ENCODE results near the gene BHLHA15.

Gene BHLHA15

DNA sequence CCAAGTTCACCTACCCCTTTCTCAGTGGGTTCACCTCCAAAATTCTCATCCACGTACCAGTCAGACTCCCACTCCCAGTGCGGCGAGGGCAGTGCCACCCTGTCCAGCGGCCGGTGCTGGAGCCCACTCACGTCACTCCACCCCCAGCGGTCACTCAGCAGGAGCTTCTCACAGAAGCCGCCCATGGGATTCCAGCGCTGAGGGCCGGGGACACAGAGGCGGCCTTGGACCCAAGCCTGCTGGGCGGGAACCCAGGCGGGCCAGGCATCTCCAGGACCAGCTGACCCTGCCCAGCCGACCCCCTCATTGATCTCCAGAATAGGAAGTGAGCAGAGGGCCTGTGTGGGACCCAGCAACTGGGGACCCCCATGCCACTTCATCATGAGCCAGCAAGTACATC lies 33.6 kb downstream of the BHLHA15 start:
- DNase-seq (ENCODE audit: low read depth): no peak

DNA sequence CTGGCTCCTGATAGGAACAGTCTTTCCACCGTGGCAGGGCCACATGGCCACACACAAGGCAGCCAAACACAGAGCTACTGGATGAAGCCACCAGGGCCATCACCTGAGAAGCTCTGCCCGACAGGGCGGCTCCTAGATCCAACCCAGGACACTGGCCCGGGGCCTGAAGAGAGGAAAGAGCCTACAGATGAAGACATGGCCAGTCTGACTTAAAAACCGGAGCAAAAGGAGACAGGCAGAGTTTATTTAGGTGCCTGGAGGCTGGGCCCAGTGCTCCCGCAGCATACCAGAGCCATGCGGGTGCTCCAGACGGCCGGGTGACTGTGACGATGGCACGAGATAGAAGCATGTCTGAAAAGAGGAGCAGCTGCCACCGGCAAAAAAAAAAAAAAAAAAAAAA lies 36.9 kb downstream of the BHLHA15 start:
- DNase-seq (ENCODE audit: low read depth): no peak

DNA sequence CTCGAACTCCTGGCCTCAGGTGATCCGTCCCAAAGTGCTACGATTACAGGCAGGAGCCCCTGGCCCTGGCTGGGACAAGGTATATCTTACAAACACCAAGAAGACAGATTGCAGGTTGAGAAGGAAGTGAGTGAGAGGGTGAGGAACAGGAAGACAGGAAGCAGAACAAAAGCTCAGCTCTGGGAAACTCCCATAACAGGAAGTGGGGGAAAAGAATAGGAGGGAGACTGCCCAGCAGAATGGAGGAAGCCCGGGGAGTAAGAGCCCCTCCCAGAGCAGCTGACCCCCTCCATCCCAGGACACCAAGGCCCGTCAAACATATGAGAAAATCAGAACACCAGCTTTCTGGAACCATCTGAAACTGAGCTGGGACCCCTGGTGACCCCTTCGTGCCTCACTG lies 37.9 kb downstream of the BHLHA15 start:
- DNase-seq (ENCODE audit: low read depth): no peak

DNA sequence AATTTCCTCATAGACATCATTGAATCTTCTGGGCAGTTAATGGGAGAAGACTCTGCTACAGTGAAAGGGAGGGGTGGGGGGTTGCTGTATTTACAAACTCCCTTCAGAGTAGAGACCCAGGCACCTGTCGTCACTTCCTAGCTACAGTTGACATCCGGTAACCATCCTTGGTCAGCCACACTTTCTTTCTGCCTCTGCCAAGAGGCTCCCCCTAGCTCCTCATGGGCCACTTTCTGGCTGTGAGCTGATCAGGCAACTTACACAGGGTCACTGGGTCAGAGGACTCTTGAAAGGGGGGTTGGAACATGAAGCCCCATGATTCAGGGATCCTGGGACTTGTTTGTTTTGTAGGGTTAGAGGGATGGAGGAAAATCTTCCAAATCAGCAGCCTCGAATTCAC lies 39.5 kb downstream of the BHLHA15 start:
- DNase-seq (ENCODE audit: low read depth): peak; percentile 14

DNA sequence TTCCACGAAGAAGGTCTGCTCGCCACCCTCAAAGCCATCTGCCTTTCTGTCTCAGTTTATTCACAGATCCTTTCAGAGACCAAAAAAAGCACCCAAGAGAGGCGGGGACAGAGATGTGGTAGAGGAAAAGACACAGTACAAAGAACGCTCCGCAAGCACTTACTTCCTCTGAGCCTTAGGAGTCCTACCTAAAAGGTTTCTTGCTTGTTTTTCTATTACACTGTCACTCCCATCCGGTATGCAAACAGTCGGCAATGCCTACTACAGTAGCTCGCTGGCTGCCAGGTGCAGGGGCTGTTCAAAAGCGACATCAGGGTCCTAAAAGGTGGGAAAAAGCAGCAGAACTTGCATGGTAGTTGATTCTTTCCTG lies 40.0 kb downstream of the BHLHA15 start:
- peak; percentile 28 for DNase-seq (ENCODE audit: low read depth)

DNA sequence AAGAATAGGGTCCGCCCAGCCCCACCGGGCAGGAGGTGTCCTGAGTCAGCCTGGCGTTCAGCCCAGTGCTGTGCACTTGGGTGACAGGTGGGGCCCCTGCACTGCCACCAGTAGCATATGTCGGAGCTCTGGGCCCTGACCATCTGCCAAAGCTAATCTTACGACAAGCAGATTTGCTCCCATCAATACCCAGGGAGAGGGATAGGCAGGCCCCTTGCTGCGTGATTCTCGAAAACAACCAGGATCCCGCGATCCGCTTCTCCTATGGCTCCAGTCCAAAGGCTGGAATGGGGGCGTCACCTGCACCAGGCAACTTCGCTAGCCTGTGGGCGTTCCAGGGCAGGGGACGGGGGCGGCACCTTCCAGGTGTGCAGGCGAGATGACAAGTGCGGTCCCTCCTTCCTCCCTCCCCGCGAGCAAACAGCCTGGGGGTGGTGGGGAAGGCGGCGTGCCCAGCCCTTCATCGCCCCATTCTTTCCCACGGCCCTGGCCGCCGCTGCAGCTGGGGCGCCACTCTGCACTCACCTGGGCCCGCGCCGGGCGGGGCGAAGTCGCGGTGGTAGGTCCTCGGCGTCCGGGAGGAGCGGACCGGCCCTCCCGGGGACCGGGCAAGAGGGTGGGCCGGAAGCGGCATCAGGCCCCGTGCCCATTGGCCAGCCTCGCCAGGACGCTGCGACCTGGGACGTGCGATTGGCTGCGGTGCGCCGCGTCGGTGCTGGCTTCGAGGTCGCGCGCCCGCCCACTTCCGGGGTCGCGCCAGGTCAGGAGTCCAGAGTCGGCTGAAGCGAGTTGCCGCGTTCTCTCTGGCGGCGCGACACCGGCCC lies 40.6 kb downstream of the BHLHA15 start, which contains the start of gene TECPR1:
Gene TECPR1 (minus strand): TSS at position 632 of the 824 bp plus-strand sequence. CDS start 6,086 bp downstream, outside the sequence.
- peak; percentile 74 for DNase-seq (ENCODE audit: low read depth)

DNA sequence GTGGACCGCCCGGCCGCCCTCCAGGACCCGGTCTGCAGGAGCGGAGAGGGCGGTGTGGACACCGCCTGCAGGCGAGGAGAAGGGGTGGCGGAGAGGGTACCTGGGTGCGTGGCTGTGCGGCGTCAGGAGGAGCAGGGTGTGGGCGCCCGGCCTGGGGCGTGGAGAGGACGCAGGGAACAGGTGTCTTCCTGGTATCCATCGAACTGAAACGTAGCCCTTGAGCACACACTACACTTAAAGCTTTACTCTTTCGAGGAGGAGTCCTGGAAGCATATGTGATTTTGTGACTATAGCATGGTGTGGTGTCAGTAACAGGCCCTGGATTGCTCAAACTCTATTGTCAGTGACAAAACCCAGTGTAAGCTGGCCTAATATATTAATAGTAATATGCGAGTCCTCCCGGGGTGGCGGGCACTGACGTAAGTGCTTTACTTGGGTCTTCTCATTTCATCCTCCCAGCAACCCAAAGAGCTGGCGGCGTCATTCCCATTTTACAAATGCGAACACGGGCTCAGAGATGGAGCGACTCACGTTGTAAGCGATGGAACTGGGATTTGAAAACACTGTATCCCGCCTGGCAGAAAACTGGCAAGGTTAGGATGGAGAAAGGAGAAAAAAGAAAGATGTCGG lies 41.3 kb downstream of the BHLHA15 start:
- DNase-seq (ENCODE audit: low read depth): no peak

DNA sequence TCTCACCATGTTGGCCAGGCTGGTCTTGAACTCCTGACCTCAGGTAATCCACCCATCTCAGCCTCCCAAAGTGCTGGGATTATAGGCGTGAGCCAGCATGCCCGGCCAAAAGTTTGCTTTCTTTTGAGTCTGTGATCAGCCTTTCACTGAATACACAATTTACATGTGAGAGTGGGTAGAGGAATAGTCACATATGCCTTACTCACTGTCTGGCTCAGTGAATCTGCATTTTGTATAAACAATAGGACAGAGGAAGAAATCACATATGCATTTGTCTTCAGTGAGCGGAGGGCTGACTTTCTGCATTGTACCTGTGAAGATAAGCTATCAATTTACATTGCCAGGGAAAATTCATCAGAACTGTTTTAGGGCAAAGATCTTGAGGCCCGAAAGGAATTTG lies 43.3 kb downstream of the BHLHA15 start:
- DNase-seq (ENCODE audit: low read depth): no peak

DNA sequence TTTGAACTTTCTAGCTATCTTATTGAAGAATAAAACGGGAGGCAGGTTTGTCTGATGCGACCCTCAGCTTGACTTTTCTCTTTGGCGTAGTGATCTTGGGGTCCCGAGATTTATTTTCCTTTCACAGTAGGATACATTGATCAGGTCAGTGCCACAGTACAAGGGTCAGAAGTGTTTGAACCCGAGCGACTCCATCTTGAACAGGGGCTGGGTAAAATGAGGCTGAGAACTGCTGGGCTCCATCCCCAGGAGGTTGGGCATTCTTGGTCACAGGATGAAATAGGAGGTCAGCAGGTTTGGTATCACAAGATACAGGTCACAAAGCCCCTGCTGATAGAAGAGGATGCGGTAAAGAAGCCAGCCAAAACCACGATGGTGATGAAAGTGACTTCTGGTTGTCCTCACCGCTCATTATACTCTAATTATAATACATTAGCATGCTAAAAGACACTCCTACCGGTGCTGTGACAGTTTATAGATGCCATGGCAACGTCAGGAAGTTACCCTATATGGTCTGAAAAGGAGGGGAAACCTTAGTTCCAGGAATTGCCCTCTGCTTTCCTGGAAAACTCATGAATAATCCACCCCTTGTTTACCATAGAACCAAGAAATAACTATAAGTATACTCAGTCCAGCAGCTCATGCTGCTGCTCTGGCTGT lies 43.8 kb downstream of the BHLHA15 start:
- DNase-seq (ENCODE audit: low read depth): no peak

DNA sequence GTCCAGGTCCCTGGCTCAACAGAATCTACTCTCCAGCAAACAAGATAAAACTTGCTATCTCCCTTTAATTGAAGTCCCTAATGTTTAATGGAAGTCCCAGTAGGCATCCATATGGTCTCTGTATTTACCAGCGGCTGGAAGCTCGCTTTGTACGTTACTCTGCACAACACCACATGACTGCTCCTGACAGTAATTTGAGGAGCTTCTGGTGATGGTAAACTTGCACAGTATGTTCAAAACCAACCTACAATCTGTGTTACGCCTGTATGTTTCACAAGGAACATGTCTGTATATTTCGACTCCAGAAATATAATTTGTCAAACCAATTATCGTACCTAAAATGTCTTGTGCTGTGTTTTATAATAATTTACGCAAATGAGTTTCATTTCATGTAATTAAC lies 45.2 kb downstream of the BHLHA15 start:
- DNase-seq (ENCODE audit: low read depth): no peak

DNA sequence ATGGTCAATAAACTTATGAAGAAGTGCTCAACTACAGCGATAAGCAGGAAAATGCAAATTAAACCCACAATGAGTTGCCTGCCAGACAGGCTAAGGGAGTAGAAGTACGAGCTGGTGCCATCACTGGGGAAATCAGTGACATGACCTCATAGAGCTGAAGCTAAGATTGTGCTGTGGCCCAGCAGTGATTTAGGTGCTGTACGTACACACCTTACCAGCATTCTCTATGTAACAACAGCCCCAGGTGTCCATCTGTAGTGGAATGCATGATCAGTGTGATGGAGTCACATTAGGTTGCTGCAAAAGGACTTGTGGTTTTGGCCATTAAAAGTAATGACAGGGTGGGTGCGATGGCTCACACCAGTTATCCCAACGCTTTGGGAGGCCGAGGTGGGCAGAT lies 46.5 kb downstream of the BHLHA15 start:
- DNase-seq (ENCODE audit: low read depth): no peak

Measured in T follicular helper cell (primary cell).